GM18907 (cell line): Measurements from ENCODE around the gene KCNK13.
"Not testable (repeated sequence)": the region's sequence is repeated elsewhere in the genome, so short reads cannot be mapped to it uniquely, and the experiment has no call there.

Source experiments
- ATAC-seq: cut with Tn5 transposase; IDR thresholded peaks from one replicate; pipeline ENCODE4 v1.9.1; 2021; ENCODE audit warnings: mild to moderate bottlenecking, moderate library complexity; ENCODE audit not compliant: unreplicated experiment

The KCNK13 gene

DNA sequence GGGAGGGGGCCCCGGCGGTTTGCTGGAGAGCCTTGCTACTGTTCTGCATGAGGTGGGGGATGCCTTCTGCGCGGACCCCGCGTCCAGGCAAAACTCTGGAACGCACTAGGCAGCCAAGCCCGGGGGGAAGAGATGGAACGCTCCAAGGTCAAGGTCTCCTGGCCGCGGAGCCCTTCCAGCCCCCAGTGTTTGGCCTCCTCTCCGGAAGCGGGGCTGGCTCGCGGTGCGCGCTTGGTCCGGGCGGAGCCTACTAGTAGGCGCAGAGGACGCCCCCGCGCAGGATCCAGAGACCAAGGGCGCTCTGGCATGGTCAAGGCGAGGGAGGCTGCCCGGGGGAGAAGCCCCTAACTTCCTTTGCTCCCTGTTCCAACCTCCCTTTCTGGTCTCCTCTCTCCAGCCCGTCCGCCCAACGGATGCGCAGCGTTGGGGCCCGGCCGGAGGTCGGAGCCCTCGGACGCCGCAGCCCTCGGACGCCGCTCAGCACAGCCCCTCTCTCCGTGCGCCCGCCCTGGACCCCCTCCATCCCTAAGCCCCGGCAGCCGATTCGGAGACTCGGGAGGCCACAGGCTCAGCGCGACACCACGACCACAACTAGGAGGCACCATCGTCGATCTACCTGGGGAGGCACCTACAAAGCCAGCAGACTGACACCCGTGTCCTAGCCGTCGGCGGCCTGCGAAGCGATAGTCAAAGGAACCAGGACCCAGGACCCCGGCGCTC is 669 bp upstream of the KCNK13 start:
- ATAC-seq = peak; percentile 30

GRCh38 chr14:90062127-90062794 is 467 bp downstream of the KCNK13 start:
- ATAC-seq = no peak

- ATAC-seq = no peak
Measured at GRCh38 chr14:90062822-90063539, 1.2 kb downstream of the KCNK13 start.

DNA sequence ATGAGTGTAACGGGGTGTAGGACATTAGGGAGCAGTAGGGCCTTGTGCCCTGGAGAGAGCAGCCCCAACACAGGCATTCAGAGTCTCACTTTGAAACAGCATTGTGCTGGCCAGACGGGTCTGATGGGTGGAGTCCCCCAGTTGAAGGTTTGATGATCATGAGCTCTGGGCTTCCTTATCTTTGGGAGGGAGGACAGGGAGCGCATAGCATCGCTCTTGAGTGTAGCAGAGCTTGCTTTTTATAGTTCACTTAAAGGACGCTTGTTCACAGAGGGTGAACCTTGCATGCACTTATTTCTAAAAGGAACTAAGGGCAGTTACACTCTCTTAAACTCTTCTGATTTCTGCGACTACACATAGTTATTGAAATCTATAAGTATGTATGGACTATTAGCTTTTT is 10.6 kb downstream of the KCNK13 start:
- no peak for ATAC-seq

GRCh38 chr14:90079576-90079975 is 17.8 kb downstream of the KCNK13 start:
- no peak for ATAC-seq

GRCh38 chr14:90087433-90087832 is 25.6 kb downstream of the KCNK13 start:
- no peak for ATAC-seq

- no peak for ATAC-seq
Measured at GRCh38 chr14:90088176-90088575, 26.4 kb downstream of the KCNK13 start.

- ATAC-seq = not testable (repeated sequence)
Measured at GRCh38 chr14:90089486-90089885, 27.7 kb downstream of the KCNK13 start.

GRCh38 chr14:90091393-90091792 is 29.6 kb downstream of the KCNK13 start:
- no peak for ATAC-seq

DNA sequence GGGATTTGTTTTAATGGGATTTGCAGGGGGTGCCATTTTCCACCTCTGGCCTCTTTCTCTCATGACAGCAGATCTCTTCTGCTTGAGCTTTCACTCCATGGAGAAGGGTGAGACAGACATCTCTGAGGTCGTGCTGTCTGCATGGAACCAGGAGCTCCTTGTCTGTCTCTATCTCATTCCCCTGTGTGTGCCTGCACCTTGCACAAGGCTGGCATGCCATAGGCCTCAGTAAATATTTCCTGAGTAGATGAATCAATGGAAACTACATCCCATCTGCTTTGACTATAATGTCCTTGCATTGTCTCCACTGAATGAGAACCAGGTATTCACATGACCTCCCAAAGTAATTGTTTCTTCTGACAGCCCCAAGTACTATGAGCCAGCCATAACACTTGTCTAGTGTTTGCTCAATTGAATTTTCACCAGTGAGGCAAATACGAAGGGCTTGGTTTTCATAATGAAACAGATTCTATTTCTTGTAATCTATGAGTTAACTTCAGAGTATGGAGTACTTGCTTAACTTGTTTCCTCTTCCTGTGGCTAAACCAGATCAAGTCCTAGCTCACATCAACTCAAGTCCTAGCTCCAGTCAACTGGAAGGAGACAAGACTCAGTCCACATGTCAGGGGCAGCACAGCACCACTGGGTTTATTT is 32.3 kb downstream of the KCNK13 start:
- no peak for ATAC-seq

DNA sequence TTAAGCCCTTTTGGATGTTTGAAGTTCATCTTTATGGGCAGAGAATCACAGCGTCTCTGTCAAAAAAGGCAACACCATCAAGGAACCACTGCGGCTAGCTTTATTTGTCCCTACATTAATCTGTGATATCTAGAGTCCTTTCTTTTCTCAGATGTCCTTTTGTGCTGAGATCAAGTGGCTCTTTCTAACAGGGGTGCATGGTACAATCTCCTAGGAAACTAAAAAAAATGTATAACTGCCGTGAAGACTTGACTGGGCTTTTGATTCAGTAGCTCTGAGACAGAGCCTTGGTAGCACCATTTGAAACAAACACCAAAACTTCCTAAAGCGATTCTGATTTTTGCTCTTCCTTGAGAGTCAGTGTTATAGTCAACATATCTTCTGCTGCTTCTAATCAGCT is 33.3 kb downstream of the KCNK13 start:
- no peak for ATAC-seq

GRCh38 chr14:90096566-90096965 is 34.8 kb downstream of the KCNK13 start:
- no peak for ATAC-seq

DNA sequence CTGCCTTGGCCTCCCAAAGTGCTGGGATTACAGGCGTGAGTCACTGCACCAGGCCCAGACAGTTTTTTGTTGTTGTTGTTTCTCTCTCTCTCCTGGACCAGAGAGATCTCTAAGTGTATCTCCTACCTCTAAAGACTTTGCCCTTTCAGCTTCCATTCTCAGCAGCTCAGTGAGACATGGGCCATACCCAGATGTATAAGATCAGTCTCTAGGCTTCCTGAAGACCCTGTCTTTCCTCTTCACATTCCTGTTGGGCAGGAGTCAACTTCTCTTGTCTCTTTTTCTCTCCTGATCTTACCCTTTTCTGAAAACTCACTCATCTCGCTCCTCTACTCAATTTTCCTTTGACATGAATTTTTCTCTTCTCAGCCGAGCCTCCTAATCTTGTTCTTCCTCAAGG is 42.0 kb downstream of the KCNK13 start:
- no peak for ATAC-seq

DNA sequence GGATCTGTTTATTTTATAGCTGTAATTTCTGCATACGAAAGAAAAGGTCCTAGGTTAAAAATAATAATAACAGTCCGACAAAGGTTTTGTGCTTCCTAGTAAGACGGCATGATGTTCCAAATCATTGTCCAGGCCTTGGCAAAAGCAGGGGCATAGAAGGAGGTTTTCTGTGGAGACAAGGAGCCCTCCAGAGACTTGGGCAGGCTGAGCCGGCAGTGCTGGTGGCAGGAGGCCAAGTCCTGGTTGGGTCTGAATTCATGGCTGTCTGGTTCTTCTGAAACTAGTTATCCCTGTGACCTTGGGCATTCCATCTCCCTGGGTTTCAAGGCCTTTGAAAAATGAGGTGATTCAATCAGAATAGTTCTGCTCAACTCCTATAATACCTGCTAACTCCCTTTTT is 44.0 kb downstream of the KCNK13 start:
- ATAC-seq = no peak

- no peak for ATAC-seq
Measured at GRCh38 chr14:90107789-90108188, 46.0 kb downstream of the KCNK13 start.

DNA sequence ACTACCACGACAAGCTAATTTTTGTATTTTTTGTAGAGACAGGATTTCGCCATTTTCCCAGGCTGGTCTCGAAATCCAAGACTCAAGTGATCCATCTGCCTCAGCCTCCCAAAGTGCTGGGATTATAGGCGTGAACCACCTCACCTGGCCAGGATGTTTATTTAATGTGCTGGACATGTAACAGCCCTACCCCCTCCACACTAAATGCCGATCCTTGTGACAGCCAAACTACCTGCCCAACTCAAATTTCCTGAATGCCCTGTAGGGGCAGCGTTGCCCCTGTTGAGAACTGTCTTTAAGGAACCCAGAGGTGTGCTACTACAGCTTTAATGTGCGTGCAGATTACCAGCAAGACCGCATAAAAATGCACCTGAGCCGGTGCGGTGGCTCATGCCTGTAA is 48.1 kb downstream of the KCNK13 start:
- ATAC-seq = no peak

- ATAC-seq = no peak
Measured at GRCh38 chr14:90111895-90112534, 50.2 kb downstream of the KCNK13 start.

DNA sequence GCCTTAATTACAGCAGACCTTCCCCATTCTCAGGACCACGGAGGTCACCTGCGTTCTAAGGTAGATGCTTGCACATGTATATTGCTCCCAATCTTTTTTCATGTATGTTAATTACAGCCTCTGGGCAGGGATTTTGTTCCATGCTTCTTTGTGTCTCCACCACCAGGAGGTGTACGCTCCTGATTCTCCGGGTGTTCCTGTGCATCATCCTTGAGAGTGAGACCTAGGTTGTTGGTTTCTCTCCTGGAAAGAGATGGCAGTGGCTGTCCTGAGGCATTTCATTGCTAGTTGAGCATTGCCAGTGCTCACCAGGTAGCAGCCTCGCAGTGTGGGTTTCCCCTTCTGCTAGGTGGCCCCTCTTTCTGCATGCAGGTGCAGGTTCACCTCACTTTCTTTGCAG is 52.8 kb downstream of the KCNK13 start:
- no peak for ATAC-seq

DNA sequence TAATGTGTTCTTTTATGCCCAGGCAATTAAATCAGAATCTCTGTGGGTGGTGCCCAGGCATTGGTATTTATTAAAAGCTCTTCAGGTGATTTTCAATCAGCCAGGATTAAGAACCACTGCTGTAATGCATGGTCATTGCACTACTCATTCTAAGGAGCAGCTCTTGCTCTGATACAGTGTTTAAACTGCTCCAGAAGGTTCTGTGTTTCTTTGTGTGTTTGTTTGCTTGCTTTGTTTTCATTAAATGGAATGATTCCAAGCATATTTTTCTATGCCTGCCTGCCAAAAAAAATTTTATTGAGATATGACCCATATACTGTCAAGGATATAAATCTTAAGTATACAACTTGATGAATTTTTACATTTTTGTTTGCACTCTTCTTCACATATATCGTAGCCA is 54.0 kb downstream of the KCNK13 start:
- ATAC-seq = no peak

DNA sequence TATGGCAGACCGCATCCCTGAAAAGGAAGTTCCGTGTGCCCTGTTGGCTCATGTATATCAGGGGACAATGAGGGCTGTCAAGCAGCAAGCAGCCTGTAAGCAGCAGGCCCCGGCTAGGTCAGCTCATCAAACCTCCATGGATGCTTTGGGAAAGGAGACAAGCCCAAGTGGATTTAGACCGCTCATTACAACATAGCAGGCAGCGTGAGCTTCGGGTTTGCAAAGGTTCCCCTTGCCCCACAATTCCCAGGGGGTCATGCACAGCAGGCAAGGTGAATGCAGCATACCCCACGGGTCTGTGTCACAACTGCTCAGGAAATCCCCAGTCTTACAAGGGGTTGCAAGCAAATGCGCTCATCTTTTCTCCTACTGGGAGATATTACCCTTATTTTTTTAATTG is 54.6 kb downstream of the KCNK13 start:
- no peak for ATAC-seq

DNA sequence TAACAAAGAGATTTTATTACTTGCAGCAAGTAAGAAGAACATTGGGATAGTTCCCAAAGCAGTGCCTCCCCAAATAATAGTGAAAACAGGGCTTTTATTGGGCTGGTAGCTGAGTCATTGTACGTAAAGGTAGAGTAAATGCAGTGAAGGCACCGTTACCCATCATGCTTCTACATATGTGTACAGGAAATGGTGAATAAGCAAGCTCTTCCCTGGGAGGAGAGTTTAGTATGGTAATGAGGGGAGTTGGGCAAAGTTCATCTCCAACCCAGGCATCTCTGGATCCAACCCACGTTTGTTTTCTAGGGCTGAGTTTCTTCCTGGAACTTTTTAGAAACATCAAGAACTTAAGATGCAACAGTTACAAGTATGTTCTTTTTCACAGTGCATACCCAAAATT is 56.2 kb downstream of the KCNK13 start:
- no peak for ATAC-seq
